Activated T-helper 1 cell treated with Interleukin-2 at 50 U/mL for 16 hours (primary cell): ENCODE data around the gene GNB3.
"Not testable (repeated sequence)": the region's sequence is repeated elsewhere in the genome, so short reads cannot be mapped to it uniquely, and the experiment has no call there.

Source experiments
- DNase-seq: peaks from one replicate; pipeline ENCODE4 v3.0.0-alpha.2; 2020; ENCODE audit warnings: low read depth

GNB3 gene

DNA sequence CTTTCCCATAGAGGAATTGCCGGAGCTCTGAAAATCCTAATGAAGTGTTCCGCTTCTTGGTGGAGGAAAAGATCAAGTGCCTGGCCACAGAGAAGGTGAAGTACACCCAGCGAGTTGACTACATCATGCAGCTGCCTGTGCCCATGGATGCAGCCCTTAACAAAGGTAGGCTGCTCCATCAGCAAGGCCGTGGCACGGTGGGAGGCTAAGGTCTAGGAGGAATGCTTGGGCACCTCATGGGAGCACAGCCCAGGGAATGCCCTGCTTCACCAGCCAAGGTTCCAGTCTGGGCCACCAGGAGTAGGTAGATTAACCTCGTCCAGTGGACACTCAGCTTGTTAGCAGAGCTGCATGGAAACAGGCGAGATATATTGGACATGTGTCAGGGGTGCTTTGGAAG is 20.2 kb downstream of the GNB3 start:
- DNase-seq: no peak

DNA sequence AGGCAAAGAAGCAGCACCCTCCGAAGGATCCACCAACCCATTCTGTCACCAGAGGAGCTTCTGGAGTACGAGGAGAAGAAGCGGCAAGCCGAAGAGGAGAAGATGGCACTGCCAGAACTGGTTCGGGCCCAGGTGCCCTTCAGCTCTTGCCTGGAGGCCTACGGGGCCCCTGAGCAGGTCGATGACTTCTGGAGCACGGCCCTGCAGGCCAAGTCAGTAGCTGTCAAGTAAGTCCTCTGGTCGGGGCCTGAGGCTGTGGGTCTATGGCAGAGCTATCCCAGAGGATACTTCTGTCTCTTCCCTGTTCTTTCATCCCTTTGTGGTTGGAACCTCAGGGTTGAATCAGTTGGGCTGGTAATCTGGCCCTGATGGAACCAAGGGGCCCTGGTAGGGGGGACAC is 20.7 kb downstream of the GNB3 start:
- no peak for DNase-seq

DNA sequence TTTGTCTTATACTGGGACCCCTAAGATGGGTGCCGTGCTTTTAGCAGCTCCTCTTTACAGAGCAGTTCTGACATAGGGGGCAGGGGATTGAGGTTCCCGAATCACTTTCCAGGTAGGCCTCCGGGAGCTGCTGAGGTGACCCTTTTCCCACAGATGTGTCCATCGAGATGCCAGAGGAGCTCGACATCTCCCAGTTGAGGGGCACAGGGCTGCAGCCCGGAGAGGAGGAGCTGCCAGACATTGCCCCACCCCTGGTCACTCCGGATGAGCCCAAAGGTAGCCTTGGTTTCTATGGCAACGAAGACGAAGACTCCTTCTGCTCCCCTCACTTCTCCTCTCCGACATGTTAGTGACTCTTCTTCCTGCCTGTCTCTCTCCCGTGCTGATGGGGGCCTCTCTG is 22.3 kb downstream of the GNB3 start:
- no peak for DNase-seq

DNA sequence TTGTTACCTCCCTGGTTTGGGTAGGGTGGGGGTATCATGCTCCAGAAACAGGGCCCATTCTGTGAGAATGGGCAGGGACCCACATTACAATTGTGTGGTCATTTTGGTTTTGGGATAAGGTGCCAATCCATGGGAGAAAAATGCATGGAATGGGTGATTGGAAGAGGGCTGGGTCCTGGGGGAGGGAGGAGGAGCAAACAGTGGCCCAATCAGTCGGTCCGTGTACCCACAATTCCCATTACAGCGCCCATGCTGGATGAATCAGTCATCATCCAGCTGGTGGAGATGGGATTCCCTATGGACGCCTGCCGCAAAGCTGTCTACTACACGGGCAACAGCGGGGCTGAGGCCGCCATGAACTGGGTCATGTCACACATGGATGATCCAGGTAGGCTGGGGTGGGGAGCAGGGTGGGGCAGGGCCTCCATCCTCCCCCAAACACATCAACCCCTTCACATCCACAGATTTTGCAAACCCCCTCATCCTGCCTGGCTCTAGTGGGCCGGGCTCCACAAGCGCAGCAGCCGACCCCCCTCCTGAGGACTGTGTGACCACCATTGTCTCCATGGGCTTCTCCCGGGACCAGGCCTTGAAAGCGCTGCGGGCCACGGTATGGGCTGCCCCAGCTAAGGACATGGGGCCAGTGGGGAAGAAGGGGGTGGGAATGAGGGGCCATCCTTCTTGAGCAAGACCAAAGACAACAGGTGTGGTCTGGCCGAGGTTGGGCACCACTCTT is 23.0 kb downstream of the GNB3 start:
- DNase-seq: no peak

DNA sequence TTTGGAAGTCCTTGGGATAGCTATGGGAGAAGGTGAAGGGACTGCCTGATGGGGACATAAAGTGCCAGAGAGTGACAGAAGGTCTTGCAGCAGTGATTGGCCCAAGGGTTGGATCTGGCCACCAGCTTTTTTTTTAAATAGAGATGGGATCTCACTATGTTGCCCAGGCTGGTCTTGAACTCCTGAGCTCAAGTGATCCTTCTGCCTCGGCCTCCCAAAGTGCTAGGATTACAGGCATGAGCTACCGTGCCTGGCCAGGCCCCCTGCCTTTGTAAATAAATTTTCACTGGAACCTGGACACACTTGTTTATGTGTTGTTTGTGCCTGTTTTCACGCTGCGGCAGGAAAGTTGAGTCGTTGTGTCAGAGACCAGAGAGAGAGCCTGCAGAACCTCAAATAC is 24.6 kb downstream of the GNB3 start:
- not testable (repeated sequence) for DNase-seq

DNA sequence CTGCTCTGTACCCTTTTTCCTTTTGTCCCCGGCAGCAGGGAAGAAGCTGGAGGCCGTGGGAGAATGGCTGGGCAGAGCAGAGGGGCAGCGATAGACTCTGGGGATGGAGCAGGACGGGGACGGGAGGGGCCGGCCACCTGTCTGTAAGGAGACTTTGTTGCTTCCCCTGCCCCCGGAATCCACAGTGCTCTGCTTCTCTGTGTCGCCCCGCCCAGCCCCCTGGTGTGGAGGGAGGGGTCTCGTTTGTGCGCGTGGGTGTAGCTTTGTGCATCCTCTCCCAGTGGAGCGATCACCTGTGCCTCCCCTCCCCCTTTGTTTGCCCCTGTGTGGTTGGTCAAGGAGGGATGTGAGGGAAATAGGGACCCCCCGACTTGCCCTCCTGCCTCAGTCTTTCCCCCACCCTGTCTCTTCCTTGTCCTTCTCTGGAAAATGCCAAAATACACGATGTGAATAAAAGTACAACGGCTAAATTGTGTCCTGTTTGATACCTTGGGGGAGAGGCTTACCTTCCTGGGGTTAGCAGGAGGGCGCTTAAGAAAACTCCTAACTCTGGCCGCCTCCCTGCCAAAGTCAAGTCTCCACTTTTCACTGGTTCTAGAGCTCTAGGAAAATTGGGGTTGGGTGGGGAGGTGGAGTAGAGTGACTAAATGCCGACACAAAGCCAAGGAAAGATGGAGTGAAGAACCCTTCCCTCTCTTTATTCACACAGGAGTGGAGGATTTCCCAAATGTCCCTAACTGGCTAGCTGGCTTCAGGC is 25.6 kb downstream of the GNB3 start:
- no peak for DNase-seq

DNA sequence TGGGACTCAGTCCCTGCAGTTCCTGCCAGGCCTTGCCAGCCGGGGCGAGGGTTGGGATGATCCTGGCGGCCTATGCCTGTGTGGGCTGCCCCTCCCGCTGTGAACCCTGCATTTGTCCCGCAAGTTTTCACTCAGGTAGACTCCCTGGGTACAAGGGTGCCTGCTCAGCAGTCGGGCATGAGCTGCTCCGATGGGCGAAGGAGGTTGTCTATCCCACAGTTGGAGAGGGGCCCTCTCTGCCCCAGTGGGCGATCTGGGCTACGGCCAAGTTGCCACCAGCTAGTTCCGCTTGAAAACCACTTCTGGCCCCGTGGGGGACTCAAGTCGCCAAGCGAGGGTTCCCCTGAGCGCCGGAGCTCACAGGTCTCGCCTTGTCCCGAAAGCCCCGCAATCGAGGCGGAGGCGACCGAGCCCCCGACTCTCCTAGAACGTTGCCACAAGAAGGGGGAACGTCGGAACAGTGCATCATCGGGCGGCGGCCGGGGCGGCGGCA is 26.2 kb downstream of the GNB3 start:
- no peak for DNase-seq

DNA sequence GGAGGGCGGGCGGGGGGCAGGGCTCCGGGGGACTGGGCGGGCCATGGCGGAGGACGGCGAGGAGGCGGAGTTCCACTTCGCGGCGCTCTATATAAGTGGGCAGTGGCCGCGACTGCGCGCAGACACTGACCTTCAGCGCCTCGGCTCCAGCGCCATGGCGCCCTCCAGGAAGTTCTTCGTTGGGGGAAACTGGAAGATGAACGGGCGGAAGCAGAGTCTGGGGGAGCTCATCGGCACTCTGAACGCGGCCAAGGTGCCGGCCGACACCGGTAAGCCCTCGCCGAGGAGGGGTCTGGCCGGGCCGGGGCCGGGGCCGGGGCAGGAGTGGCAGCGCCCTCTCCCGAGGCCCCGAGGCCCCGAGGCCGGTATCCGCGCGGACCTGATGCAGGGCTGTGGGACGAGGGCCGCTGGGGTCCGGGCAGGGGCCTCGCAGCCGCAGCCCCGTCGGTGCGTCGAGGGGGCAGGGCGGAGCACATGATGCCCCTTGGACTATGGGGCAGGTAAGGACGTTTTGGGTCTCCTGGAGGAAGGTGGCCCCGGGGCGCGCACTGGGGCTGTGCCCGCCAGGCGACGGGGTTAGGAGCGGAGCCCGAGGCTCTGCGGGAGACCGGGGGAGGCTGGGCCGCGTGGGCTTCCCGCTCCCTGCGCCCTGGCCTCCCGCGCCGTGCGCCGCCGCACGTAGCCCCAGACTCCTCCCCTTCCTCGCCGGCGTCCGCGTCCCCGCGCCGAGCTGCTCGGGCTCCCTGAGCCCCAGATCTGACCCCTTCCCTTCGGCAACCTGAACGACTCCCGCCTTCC is 26.9 kb downstream of the GNB3 start, which contains the start of gene TPI1:
TSS of gene TPI1 (plus strand) at position 119 of the 798 bp plus-strand sequence. CDS start at position 155, 36 bp downstream.
- peak; percentile 68 for DNase-seq

DNA sequence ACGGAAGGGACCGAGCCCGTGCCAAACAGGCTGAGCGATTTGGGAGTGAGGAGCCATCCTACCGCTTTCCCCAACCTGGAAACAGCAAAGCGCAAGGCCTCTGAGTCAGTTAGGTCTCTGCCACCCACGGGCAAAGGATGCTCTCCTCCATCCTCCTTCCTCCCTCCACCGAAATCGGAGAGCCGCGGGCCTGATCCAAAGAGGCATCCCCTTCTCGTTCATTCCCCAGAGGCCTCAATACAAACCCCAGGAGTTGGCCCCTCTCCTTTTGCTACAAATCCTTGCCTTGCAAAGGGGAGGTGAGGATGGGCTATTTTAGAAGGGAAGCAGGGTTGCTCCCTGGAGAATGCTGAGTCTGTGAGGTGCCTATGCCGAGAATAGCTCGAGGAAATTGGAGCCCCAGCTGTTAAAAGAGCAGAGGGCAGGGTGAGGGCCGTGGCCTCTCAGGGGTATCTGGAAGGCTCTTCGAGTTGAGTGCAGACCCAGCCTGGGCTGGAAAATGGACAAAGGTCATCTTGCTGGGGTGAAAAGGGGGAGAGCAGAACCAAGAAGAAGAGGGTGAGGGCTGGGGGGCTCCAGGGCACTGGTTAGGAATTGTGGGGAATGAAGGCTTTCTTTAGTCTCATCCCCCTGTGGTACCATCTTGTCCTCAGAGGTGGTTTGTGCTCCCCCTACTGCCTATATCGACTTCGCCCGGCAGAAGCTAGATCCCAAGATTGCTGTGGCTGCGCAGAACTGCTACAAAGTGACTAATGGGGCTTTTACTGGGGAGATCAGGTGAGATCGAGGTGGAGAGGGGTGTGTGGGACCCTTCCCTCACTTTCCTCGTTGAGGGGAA is 27.7 kb downstream of the GNB3 start:
- no peak for DNase-seq

DNA sequence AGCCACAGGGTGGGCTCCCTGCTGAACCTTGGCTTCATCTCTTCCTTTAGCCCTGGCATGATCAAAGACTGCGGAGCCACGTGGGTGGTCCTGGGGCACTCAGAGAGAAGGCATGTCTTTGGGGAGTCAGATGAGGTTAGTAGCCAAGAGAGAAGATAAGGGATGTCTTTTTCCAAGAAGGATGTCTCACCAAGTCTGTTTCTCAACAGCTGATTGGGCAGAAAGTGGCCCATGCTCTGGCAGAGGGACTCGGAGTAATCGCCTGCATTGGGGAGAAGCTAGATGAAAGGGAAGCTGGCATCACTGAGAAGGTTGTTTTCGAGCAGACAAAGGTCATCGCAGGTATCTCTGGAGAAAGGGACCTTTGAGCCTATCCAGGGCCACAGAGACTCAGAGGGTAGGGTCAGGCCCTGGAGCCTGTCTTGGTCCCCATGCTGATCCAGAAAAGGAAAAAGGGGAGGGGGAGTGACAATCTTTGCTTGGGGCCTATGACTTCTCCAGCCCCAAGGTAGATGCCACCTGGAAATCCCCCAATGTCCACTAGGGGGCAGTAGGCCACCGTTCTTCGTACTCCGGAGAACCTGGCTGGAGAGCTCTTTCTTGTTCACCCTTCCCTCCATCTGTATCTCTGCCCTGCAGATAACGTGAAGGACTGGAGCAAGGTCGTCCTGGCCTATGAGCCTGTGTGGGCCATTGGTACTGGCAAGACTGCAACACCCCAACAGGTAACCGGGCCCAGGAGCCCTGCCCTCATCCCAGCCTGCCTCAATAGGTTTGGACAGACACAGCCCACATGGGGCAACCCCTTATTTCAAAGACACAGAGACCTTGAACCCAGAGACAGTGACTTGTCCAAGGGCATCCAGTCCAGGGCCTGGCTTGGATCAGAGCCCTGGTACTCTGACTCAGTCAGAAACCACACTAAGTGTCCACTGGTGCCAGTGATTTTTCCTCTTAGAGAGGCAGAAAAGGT is 28.6 kb downstream of the GNB3 start:
- peak; percentile 73 for DNase-seq

DNA sequence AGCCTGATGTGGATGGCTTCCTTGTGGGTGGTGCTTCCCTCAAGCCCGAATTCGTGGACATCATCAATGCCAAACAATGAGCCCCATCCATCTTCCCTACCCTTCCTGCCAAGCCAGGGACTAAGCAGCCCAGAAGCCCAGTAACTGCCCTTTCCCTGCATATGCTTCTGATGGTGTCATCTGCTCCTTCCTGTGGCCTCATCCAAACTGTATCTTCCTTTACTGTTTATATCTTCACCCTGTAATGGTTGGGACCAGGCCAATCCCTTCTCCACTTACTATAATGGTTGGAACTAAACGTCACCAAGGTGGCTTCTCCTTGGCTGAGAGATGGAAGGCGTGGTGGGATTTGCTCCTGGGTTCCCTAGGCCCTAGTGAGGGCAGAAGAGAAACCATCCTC is 29.6 kb downstream of the GNB3 start:
- DNase-seq: not testable (repeated sequence)

DNA sequence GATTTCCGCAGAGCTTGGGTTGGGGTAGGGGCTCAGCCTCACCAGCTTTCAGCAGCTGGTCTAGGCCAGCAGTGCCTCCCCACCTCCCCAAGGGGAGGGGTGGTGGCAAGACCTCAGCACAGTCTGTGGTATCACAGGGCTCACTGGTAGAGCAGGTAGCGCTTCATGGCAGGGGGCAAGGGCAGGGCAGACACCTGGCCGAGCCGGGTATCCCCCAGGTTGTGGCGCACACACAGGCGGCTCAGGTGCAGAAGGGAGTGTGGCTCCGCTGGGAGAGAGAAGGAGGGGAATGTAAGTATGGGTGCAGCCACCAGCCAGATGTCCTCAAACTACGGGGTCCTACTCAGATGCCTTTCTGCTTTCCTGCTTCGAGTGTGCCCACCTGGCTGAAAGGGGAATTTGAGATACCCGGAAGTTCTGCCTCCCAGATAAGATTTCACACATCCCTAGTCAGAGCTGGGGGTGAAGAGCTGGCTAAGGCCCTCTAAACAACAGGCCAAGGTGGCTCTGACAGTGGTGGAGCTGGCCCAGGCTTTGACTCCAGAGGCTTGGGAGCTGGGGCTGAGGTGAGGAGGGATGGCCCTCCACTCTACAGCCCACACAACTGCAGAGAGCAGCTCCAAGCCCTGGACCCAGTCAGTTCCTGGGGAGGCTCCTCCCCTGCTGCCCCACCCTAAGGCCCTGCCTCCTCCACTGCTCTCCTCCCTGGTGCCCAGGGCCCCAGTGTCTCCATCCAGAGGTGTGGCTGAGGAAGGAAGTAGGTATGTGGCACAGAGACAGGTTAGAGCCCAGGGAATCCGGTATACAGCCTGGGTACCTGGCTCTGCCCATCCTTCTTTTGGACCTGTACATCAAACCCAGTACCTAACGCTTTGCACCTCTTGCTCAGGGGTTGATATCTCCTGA is 30.6 kb downstream of the GNB3 start:
- DNase-seq: no peak

DNA sequence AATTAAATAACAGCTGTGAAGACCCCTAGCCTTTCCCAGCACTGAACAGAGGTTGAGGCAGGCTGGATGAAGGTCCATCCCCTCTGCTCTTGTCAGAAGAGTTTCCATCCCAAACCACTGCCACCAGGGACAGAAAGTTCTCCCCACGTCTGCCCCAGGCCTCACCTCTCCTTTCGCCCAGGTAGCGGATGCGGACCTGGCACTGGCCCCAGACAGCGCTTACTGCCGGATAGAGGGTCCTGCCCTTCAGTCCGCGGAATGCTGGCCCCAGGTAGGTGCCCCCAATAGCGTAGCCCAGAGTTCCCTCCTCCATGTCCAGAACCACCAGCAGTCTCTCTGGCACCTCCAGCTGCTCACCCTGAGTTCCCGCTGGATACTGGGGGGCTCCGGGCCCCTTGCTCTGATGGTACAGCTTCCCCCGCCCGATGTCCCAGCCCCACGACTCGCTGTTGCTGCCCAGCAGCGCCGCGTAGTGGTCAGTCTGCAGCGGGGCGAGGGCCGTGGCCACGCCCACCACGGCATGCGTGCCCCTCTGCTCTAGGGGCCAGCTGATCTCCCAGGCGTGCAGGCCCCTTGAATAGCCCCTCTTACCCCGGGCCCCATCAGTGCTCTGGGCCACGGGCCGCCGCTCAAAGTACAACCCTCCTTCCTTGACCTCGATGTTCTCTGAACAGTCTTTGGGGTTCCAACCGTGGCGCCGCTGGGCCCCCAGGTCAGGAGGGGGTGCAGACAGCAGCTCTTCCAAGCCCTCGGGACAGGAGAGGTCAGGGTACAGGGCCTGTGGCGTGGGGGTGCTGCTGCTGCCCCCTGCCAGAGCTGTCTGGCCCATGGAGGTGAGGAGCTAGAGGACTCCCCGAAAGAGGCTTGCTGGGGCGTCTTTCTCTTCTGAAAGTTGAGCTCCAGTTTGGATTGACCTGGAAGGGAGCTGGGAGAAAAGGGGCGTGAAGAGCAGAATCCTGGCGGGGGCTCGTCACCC is 31.6 kb downstream of the GNB3 start:
- peak; percentile 73 for DNase-seq

DNA sequence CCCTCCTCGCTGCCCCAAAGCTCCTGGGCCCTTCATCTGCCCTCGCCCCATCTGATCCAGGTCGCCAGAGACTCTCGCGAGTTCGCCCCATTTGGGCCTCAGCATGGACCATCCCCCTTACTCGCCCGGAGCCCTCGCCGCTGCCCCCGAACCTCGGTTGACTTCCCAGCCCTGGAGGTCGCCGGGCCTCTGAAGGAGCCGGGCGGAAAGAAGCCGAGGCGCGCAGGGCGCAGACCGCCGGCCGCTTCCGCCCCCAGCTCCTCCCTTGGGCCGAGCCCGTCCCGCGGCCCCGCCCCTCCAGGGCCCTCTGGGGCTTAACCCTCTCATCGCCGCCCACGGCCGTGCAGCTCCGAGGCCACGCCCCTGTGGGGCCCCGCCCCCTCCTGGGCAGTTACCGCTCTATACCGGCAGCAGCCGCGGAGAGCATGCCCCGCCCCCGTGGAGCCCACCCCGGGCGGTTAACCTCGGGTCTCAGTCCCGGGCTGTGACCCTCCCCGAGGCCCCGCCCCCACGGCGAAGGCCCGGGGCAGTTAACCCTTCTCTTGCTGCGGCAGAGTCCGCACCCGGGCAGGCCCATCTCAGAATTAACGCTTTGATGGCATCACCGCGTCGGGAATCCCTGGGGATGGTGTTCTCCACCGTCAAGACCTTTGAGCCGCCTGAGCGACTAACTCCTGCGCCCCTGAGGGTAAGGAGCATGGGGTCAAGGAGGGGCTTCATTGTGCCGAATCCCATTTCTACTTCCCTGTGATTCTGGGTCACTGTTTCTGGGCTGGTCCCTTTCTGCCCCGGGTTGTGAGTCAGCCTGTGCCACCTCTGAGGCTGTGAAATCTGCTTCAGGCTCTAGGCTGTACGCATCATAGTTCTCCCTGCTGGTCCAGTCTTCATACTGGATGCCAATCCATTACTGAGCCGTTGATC is 32.6 kb downstream of the GNB3 start, which contains the start of gene SPSB2:
TSS of gene SPSB2 (minus strand) at position 210 of the 921 bp plus-strand sequence. CDS start 402 bp downstream, outside the sequence.
- DNase-seq: peak; percentile 99

DNA sequence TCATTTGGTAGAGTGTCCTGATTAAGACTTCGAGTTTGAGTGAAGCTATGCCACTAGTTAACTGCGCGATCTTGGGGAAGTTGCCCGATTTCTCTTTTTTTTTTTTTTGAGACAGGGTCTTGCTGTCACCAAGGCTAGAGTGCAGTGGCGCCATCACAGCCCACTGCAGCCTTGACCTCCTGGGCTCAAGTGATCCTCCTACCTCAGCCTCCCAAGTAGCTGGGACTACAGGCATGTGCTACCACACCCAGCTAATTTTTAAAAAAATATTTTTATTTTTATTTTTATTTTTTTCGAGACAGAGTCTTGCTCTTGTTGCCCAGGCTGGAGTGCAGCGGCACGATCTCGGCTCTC is 33.3 kb downstream of the GNB3 start:
- not testable (repeated sequence) for DNase-seq

DNA sequence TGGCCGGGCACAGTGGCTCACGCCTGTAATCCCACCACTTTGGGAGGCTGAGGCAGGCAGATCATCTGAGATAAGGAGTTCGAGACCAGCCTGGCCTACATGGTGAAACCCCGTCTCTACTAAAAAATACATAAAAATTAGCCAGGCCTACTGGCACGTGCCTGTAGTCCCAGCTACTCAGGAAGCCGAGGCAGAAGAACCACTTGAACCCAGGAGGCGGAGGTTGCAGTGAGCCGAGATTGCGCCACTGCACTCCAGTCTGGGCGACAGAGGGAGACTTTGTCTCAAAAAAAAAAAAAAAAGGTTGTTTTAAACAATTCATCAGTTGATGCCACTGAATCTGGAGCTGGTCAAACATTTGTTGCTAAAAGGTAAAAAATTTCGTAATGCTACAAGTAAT is 39.1 kb downstream of the GNB3 start:
- not testable (repeated sequence) for DNase-seq

DNA sequence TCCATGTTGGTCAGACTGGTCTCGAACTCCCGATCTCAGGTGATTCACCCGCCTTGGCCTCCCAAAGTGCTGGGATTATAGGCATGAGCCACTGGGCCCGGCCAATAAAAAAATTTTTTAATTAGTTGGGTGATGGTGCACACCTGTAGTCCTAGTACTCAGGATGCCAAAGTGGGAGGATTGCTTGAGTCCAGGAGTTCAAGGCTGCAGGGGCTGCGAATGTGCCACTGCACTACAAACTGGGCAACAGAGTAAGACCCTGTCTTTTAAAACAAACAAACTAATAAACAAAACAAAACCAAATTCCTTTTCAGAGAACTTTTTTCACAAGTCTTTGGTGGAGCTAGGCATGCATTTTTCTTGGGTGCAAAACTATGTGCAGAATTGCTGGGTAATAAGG is 42.5 kb downstream of the GNB3 start:
- DNase-seq: no peak
